ENCODE data around the gene CREB5.

CREB5 gene

DNA sequence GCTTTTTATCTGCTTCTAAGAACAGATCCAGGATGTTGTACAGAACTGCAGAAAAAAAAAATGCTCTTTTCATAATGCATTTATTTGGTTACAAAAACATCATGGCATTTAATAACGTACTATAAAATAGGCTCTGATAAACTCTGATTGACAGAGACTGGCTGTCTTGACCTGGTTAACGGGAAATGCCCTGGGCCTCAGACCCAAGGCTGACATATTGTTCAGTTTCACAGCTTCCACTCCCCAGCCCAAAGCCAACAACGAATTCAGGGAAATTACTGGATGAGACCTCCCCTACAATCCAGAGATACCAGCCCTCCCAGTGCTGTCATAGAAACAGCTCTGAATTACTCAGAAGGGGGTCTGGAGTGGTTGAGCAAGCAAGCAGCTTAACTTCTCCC lies 260.1 kb downstream of the CREB5 start:
- H3K4me1 ChIP-seq (ENCODE audit: control insufficient read depth, insufficient read depth, low read length) = peaks cover 6% of the 10 kb centered on the region
- no peaks in the 10 kb centered on the region for H3K9me3 ChIP-seq (ENCODE audit: control insufficient read depth, insufficient read depth, low read length)
- H3K36me3 ChIP-seq (ENCODE audit: control insufficient read depth, insufficient read depth, low read length) = no peaks in the 10 kb centered on the region
- H3K27me3 ChIP-seq (ENCODE audit: control insufficient read depth, insufficient read depth, low read length) = no peaks in the 10 kb centered on the region; the same call in 1 of the 2 replicates
- no peak overlapping the region for H3K4me3 ChIP-seq (ENCODE audit: low read length)
- H3K27ac ChIP-seq (ENCODE audit: low read length) = no peak overlapping the region
- no CpG with 5 or more reads among the region's 3 CpGs for WGBS (ENCODE audit: insufficient coverage, insufficient read length)
- DNase-seq (ENCODE audit: low read depth, low spot score) = no peak

DNA sequence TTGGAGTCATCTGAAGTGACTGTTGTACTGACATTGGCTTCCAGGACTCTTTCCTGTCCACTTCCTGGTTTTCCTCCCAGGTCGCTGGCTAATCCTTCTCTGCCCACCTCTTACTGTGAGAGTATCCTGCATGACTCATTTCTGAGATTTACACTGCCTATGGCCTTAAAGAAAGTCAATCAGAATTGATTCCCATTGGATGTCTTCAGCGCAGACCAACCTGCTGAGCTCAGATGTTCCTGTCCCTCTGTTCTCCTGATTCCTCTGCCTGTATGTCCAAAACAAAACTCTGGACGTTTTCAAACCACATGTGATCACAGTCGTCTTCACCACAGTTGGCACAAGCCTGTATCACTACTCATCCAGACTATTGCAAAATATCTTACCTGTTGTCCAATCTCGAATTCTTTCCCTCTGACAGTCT lies 262.1 kb downstream of the CREB5 start:
- H3K27ac ChIP-seq (ENCODE audit: low read length) = no peak overlapping the region
- DNase-seq (ENCODE audit: low read depth, low spot score) = no peak
- H3K9me3 ChIP-seq (ENCODE audit: control insufficient read depth, insufficient read depth, low read length) = no peaks in the 10 kb centered on the region; the same call in 1 of the 2 replicates
- H3K36me3 ChIP-seq (ENCODE audit: control insufficient read depth, insufficient read depth, low read length) = no peaks in the 10 kb centered on the region
- no peak overlapping the region for H3K4me3 ChIP-seq (ENCODE audit: low read length)
- no CpG with 5 or more reads among the region's 5 CpGs for WGBS (ENCODE audit: insufficient coverage, insufficient read length)
- H3K4me1 ChIP-seq (ENCODE audit: control insufficient read depth, insufficient read depth, low read length) = peaks cover 6% of the 10 kb centered on the region
- H3K27me3 ChIP-seq (ENCODE audit: control insufficient read depth, insufficient read depth, low read length) = no peaks in the 10 kb centered on the region; the same call in 1 of the 2 replicates

DNA sequence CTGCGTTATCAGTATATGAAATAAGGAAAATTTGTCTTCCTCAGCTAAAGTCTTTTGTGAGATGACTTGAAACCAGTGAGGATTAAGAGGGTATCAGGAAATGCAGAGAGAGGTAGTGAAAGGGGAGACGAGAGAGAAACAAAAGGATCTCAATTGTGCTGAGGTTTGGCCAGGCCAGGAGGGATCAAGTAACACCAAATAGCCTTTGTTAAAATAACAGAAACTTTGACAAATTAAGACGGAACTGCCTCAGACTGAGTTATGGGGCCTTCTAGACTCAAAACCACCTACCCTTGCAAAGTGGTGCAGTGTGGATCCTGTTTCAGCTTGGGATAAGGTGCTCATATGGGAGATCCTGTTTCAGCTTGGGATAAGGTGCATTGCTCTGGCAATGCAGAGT lies 263.1 kb downstream of the CREB5 start:
- Histone ChIP-seq H3K9me3 (ENCODE audit: control insufficient read depth, insufficient read depth, low read length) (no peaks in the 10 kb centered on the region; the same call in 1 of the 2 replicates), H3K4me1 (ENCODE audit: control insufficient read depth, insufficient read depth, low read length) (peaks cover 6% of the 10 kb centered on the region), H3K36me3 (ENCODE audit: control insufficient read depth, insufficient read depth, low read length) (no peaks in the 10 kb centered on the region), H3K27me3 (ENCODE audit: control insufficient read depth, insufficient read depth, low read length) (no peaks in the 10 kb centered on the region; the same call in 1 of the 2 replicates), H3K4me3 (ENCODE audit: low read length) (no peak overlapping the region), H3K27ac (ENCODE audit: low read length) (no peak overlapping the region)
- no peak for DNase-seq (ENCODE audit: low read depth, low spot score)
- WGBS (ENCODE audit: insufficient coverage, insufficient read length) = no CpG with 5 or more reads among the region's 3 CpGs

DNA sequence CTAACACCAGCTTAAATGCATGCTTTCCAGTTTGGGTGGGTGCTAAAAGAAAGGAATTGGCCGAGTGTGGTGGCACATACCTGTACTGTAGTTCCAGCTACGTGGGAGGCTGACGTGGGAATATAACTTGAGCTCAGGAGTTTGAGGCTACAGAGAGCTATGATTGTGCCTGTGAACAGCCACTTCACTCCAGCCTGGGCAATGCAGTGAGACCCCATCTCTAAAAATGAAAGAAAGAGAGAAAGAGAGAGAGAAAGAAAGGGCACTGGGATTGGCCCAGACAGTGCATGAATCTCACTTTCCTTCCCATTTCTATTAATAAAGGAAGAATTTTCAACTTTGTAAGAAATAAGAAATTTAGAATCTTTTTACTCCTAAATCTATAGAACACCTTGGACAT lies 265.4 kb downstream of the CREB5 start:
- no peaks in the 10 kb centered on the region; the same call in 1 of the 2 replicates for H3K27me3 ChIP-seq (ENCODE audit: control insufficient read depth, insufficient read depth, low read length)
- H3K4me1 ChIP-seq (ENCODE audit: control insufficient read depth, insufficient read depth, low read length) = peaks cover 8% of the 10 kb centered on the region
- no peak for DNase-seq (ENCODE audit: low read depth, low spot score)
- no peak overlapping the region for H3K4me3 ChIP-seq (ENCODE audit: low read length)
- no peaks in the 10 kb centered on the region; the same call in 1 of the 2 replicates for H3K9me3 ChIP-seq (ENCODE audit: control insufficient read depth, insufficient read depth, low read length)
- no peak overlapping the region for H3K27ac ChIP-seq (ENCODE audit: low read length)
- no peaks in the 10 kb centered on the region for H3K36me3 ChIP-seq (ENCODE audit: control insufficient read depth, insufficient read depth, low read length)
- WGBS (ENCODE audit: insufficient coverage, insufficient read length) = no CpG with 5 or more reads among the region's 3 CpGs

DNA sequence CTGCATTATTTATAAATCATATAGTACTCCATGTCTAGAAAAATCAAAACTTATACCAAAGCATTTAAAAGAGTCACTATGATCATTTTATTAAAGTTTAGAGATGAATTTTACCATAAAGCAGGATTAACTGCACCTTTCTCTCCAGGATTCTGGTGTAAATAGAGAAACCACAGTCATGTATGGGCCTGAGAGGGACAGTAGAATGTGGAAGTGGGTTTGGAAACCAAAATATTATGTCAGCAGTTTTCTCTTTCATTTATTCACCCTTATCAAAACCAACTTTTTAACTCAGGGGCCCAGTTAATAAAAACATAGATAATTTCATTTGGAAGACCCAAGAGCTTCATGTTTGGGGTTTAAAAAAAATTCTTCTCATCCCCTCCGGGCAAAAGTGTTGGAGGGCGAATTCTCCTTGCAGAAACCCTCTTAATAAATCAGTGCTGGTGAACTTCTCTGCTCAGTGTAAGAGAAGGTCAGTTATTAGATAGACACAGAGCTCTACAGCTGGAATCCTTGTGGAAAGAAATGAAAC lies 266.2 kb downstream of the CREB5 start:
- peaks cover 8% of the 10 kb centered on the region for H3K4me1 ChIP-seq (ENCODE audit: control insufficient read depth, insufficient read depth, low read length)
- WGBS (ENCODE audit: insufficient coverage, insufficient read length) = no CpG with 5 or more reads among the region's 2 CpGs
- H3K4me3 ChIP-seq (ENCODE audit: low read length) = no peak overlapping the region
- no peak overlapping the region for H3K27ac ChIP-seq (ENCODE audit: low read length)
- no peaks in the 10 kb centered on the region; the same call in 1 of the 2 replicates for H3K27me3 ChIP-seq (ENCODE audit: control insufficient read depth, insufficient read depth, low read length)
- H3K9me3 ChIP-seq (ENCODE audit: control insufficient read depth, insufficient read depth, low read length) = no peaks in the 10 kb centered on the region; the same call in 1 of the 2 replicates
- DNase-seq (ENCODE audit: low read depth, low spot score) = no peak
- H3K36me3 ChIP-seq (ENCODE audit: control insufficient read depth, insufficient read depth, low read length) = no peaks in the 10 kb centered on the region

DNA sequence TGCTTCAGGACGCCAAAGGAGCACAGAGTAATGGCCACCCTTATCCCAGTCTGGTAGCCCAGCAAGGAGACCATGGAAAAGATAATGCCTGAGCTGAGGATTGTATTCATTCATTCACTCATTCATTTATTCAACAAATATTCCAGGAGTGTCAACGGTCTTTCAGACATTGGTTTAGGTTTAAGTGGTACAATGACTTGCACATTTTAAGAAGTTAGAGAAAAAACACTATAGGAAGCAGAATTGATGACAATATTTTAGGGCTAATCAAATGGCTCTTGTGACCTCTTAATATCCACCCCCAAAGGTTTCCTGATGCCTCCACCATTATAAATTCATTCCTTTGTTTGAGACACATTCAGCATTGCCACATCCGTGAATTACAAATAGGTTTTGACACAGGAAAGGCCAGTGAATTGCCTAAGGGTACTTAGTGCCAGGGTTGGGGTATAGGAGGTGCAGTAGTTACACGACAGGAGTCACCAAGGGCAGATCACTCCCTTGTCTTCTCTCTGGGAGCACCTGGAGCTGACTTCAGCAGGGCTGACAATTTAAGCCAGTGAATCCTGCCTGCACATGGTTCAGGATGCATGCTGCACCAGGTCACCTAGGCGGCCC lies 269.5 kb downstream of the CREB5 start:
- no peak overlapping the region for H3K4me3 ChIP-seq (ENCODE audit: low read length)
- WGBS (ENCODE audit: insufficient coverage, insufficient read length) = no CpG with 5 or more reads among the region's 5 CpGs
- H3K4me1 ChIP-seq (ENCODE audit: control insufficient read depth, insufficient read depth, low read length) = peaks cover 4% of the 10 kb centered on the region; the same call in 1 of the 2 replicates
- no peaks in the 10 kb centered on the region for H3K36me3 ChIP-seq (ENCODE audit: control insufficient read depth, insufficient read depth, low read length)
- H3K9me3 ChIP-seq (ENCODE audit: control insufficient read depth, insufficient read depth, low read length) = no peaks in the 10 kb centered on the region; the same call in 1 of the 2 replicates
- no peaks in the 10 kb centered on the region for H3K27me3 ChIP-seq (ENCODE audit: control insufficient read depth, insufficient read depth, low read length)
- no peak for DNase-seq (ENCODE audit: low read depth, low spot score)
- no peak overlapping the region for H3K27ac ChIP-seq (ENCODE audit: low read length)

DNA sequence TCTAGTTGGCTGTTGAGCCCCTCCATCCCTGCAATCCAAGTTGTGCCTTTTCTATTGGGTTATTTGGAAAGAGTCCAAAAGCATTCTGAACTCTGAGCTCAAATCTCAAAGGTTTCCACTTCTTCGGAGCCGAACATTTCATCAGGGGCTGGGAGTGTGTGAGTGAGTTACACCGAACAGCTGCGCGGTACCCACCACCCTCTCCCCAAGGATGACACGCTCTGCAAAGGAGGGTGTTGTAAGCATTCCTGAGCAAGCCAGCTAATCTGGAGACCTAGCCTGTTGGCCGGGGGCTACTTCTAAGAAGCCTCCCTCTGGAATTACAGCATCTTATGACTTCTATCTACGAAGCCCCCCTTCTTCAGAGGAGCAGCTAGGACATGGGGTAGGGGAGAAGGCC lies 270.5 kb downstream of the CREB5 start:
- DNase-seq (ENCODE audit: low read depth, low spot score) = no peak
- no CpG with 5 or more reads among the region's 8 CpGs for WGBS (ENCODE audit: insufficient coverage, insufficient read length)
- no peaks in the 10 kb centered on the region for H3K27me3 ChIP-seq (ENCODE audit: control insufficient read depth, insufficient read depth, low read length)
- no peaks in the 10 kb centered on the region for H3K36me3 ChIP-seq (ENCODE audit: control insufficient read depth, insufficient read depth, low read length)
- no peaks in the 10 kb centered on the region; the same call in 1 of the 2 replicates for H3K9me3 ChIP-seq (ENCODE audit: control insufficient read depth, insufficient read depth, low read length)
- H3K4me1 ChIP-seq (ENCODE audit: control insufficient read depth, insufficient read depth, low read length) = peaks cover 7% of the 10 kb centered on the region; the same call in 1 of the 2 replicates
- H3K4me3 ChIP-seq (ENCODE audit: low read length) = no peak overlapping the region
- H3K27ac ChIP-seq (ENCODE audit: low read length) = no peak overlapping the region

DNA sequence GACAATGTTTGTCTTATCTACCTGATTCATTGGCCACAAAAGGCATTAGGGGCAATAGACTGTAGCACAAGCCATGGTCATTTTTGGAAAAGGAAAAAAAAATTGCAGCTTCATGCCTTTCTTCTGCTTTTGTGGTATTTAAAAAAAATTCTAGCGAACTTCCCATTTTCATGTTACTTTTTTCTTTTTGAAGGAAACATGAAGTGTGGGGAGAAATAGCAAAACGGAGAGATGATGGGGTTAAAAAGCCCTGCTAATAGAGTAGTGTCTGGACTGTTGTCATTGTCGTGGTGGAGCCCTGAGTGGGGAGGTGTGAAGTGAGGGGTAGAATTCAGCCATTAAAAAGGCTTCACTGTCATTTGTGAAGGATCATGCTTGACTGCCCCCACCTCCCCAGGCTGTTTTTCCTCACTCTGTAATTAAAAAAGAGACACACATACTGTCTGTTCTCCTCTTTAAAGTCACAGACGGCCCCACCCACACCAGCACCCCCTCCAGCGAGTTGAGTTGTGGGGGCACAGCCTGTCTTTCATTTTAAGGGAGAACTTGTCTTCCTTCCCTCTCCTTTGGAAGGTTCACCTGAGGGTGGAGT lies 272.4 kb downstream of the CREB5 start:
- DNase-seq (ENCODE audit: low read depth, low spot score) = no peak
- H3K27ac ChIP-seq (ENCODE audit: low read length) = no peak overlapping the region
- peaks cover 7% of the 10 kb centered on the region; the same call in 1 of the 2 replicates for H3K4me1 ChIP-seq (ENCODE audit: control insufficient read depth, insufficient read depth, low read length)
- no peaks in the 10 kb centered on the region for H3K9me3 ChIP-seq (ENCODE audit: control insufficient read depth, insufficient read depth, low read length)
- no peaks in the 10 kb centered on the region for H3K36me3 ChIP-seq (ENCODE audit: control insufficient read depth, insufficient read depth, low read length)
- H3K27me3 ChIP-seq (ENCODE audit: control insufficient read depth, insufficient read depth, low read length) = no peaks in the 10 kb centered on the region
- no CpG with 5 or more reads among the region's 5 CpGs for WGBS (ENCODE audit: insufficient coverage, insufficient read length)
- no peak overlapping the region for H3K4me3 ChIP-seq (ENCODE audit: low read length)

DNA sequence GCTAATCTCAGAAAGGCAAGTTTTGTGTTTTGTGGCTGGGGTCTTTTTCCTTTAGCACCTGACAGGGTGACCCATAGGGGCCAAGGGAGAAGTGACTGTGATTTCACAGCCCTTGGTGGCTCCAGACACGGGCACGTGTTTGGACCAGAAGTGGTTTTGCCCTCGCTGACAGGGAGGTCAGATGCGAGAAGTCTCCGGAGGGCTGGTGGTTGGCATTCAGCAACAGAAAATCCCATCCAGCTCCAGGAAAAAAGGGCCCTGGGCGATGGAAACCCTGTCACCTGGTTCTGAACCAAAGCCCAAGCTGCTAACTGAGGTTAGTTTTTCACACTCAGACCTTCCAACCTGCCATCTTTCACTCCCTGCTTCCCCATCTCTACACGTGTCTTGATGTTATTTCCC lies 272.9 kb downstream of the CREB5 start:
- no peak overlapping the region for H3K27ac ChIP-seq (ENCODE audit: low read length)
- no peak overlapping the region for H3K4me3 ChIP-seq (ENCODE audit: low read length)

DNA sequence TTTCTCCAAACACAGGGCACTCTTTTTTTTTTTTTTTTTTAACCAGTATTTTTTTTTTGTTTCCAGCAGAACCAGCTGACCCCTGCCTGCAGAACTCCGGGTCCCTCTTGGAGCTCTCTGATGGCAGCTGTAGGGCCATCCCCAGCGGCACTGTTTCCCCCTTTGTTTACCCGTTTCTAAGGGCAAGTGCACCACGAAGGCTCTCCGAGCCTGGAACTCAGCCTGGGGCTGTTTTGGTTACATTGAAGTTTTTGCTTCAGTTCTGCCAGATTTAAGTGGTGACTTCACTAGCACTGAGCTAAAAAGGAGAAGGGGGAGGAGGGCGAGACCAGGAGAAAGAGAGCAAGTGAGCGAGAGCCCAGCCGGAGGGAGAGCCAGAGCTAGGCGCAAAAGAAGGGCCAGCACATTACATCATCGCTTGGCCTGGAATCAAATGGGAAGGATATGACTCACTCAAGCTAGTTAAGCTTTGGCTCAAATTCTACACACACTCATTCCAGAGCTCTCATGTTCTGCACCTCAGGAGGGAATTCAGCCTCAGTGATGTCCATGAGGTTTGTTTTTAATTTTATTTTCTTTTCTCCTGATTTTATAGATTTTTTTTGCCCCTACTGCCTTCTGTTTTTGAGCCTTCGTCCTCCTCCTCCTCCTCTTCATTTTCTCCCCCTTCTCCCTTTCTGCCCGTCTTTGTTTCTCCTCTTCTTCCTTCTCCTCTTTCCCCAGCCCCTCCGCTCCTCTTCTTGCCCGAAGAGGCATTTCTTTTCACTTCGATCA lies 273.5 kb downstream of the CREB5 start:
- peak overlapping the region; percentile 18; the same call in 1 of the 2 replicates for H3K4me3 ChIP-seq (ENCODE audit: low read length)
- H3K9me3 ChIP-seq (ENCODE audit: control insufficient read depth, insufficient read depth, low read length) = no peaks in the 10 kb centered on the region
- H3K4me1 ChIP-seq (ENCODE audit: control insufficient read depth, insufficient read depth, low read length) = peaks cover 7% of the 10 kb centered on the region; the same call in 1 of the 2 replicates
- no peaks in the 10 kb centered on the region for H3K36me3 ChIP-seq (ENCODE audit: control insufficient read depth, insufficient read depth, low read length)
- no CpG with 5 or more reads among the region's 15 CpGs for WGBS (ENCODE audit: insufficient coverage, insufficient read length)
- H3K27ac ChIP-seq (ENCODE audit: low read length) = no peak overlapping the region
- no peaks in the 10 kb centered on the region for H3K27me3 ChIP-seq (ENCODE audit: control insufficient read depth, insufficient read depth, low read length)
- DNase-seq (ENCODE audit: low read depth, low spot score) = peak; percentile 58

More for the DNA sequence above, 272.9 kb downstream of the CREB5 start:
- H3K4me1 ChIP-seq (ENCODE audit: control insufficient read depth, insufficient read depth, low read length) = peaks cover 7% of the 10 kb centered on the region; the same call in 1 of the 2 replicates
- no peak for DNase-seq (ENCODE audit: low read depth, low spot score)
- WGBS (ENCODE audit: insufficient coverage, insufficient read length) = no CpG with 5 or more reads among the region's 7 CpGs
- no peaks in the 10 kb centered on the region for H3K36me3 ChIP-seq (ENCODE audit: control insufficient read depth, insufficient read depth, low read length)
- no peaks in the 10 kb centered on the region for H3K9me3 ChIP-seq (ENCODE audit: control insufficient read depth, insufficient read depth, low read length)
- no peaks in the 10 kb centered on the region for H3K27me3 ChIP-seq (ENCODE audit: control insufficient read depth, insufficient read depth, low read length)

Data from iPS DF 6.9 (cell line).